WERI-Rb-1 (cell line): ENCODE data around the gene DMWD.
"Not testable (repeated sequence)": the region's sequence is repeated elsewhere in the genome, so short reads cannot be mapped to it uniquely, and the experiment has no call there.

Experiments used
- DNase-seq: peaks from one replicate; pipeline ENCODE4 v3.0.0-alpha.2; 2020
- H3K27ac ChIP-seq: fragments of 250-450 bp; sonication (Bioruptor Pico); 2 replicates; pipeline ENCODE4 v1.5.1; 2020; ENCODE audit warnings: mild to moderate bottlenecking, moderate library complexity
- H3K27me3 ChIP-seq: fragments of 250-450 bp; sonication (Bioruptor Pico); 2 replicates; pipeline ENCODE4 v1.5.1; 2021; ENCODE audit warnings: mild to moderate bottlenecking, low read depth, moderate library complexity; ENCODE audit not compliant: insufficient read depth, severe bottlenecking
- H3K36me3 ChIP-seq: fragments of 250-450 bp; sonication (Bioruptor Pico); 2 replicates; pipeline ENCODE4 v1.5.1; 2020; ENCODE audit warnings: mild to moderate bottlenecking, moderate library complexity
- H3K4me3 ChIP-seq: 2 replicates; pipeline ENCODE4 v1.5.1; 2011; ENCODE audit warnings: low read depth, mild to moderate bottlenecking, control low read depth, low read length
- H3K9me3 ChIP-seq: fragments of 250-450 bp; sonication (Bioruptor Pico); 2 replicates; pipeline ENCODE4 v1.5.1; 2021; ENCODE audit warnings: mild to moderate bottlenecking, moderate library complexity; ENCODE audit not compliant: severe bottlenecking
- TF ChIP-seq, protein P1 (sequence below): IDR thresholded peaks from 2 replicates; pipeline ENCODE4 v1.5.1; 2011; ENCODE audit warnings: low read depth, mild to moderate bottlenecking, control low read depth, inconsistent platforms, low read length

DMWD gene

DNA sequence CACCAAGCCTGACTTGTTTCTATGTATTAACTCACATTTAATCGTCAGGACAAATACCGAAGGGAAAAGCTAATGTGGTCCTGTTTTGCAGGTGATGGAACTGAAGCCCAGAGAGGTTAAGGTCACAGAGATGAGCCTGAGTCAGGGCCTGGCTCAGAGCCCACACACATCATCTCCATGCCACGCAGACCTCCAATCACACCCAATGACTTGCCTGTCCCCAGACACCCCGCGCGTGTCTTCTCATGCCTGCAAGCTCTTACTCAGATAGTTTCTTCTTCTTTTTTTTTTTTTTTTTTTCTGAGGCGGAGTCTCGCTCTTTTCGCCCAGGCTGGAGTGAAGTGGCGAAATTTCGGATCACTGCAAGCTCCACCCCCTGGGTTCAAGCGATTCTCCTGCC, 40.0 kb downstream of the DMWD start:
- Histone ChIP-seq H3K36me3 (no peaks in the 10 kb centered on the region), H3K4me3 (no peak overlapping the region), H3K27me3 (no peaks in the 10 kb centered on the region), H3K9me3 (no peaks in the 10 kb centered on the region), H3K27ac (no peak overlapping the region)
- TF ChIP-seq, protein P1, sequence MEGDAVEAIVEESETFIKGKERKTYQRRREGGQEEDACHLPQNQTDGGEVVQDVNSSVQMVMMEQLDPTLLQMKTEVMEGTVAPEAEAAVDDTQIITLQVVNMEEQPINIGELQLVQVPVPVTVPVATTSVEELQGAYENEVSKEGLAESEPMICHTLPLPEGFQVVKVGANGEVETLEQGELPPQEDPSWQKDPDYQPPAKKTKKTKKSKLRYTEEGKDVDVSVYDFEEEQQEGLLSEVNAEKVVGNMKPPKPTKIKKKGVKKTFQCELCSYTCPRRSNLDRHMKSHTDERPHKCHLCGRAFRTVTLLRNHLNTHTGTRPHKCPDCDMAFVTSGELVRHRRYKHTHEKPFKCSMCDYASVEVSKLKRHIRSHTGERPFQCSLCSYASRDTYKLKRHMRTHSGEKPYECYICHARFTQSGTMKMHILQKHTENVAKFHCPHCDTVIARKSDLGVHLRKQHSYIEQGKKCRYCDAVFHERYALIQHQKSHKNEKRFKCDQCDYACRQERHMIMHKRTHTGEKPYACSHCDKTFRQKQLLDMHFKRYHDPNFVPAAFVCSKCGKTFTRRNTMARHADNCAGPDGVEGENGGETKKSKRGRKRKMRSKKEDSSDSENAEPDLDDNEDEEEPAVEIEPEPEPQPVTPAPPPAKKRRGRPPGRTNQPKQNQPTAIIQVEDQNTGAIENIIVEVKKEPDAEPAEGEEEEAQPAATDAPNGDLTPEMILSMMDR: no peak
- no peak for DNase-seq

DNA sequence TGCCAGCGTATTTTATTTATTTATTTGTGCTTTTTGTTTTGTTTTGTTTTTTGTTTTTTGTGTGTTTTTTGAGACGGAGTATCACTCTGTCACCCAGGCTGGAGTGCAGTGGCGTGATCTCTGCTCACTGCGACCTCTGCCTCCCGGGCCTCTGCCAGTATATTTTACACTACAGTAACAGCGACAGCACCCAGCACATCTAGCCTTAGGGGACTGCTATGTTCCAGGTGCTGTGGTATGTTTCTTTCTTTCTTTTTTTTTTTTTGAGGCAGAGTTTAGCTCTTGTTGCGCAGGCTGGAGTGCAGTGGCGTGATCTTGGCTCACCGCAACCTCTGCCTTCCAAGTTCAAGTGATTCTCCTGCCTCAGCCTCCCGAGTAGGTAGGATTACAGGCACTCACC, 41.2 kb downstream of the DMWD start:
- H3K9me3 ChIP-seq, H3K27me3 ChIP-seq, H3K4me3 ChIP-seq, H3K36me3 ChIP-seq, DNase-seq, H3K27ac ChIP-seq: not testable (repeated sequence)

DNA sequence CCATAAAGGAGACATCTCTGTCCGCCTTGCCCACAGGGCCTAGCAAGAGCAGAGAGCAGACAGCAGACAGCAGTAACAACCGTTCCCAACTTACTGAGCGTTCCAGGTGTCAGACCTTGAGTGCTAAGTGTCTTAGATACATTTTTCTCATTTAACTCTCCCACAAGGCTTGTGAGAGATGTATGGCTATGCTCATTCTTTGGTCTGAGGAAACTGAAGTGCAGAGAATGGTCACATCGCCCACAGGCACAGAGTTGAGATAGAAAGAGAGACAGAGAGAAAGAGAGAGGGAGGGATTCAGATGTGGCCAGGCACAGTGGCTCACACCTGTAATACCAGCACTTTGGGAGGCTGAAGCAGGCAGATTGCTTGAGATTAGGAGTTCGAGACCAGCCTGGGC, 45.1 kb downstream of the DMWD start:
- no peaks in the 10 kb centered on the region for H3K27me3 ChIP-seq
- TF ChIP-seq, protein P1: no peak

DNA sequence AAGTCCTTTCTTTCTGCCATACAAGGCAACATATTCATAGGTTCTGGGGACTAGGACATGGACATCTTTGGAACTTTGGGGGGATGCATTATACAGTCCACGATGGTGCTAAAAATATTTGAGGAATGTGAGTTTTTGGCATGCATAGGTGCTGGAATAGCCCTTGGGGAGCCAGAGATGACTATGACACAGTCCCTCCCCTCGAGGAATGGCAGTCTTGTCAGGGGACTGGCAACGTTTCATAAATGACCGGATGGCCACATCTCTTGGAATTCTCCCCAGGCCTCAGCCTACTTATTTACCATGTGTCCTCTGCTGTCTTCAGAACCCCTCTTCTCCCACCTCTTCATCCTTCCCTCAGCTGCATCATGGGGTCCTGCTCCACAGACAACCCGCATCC, 45.8 kb downstream of the DMWD start:
- H3K27ac ChIP-seq: no peak overlapping the region
- no peak overlapping the region for H3K4me3 ChIP-seq
- TF ChIP-seq, protein P1: no peak
- DNase-seq: no peak
- H3K27me3 ChIP-seq: no peaks in the 10 kb centered on the region
- no peaks in the 10 kb centered on the region for H3K9me3 ChIP-seq
- no peaks in the 10 kb centered on the region for H3K36me3 ChIP-seq

More for the DNA sequence above, 45.1 kb downstream of the DMWD start:
- H3K9me3 ChIP-seq: no peaks in the 10 kb centered on the region
- DNase-seq: no peak
- H3K27ac ChIP-seq: no peak overlapping the region
- H3K4me3 ChIP-seq: no peak overlapping the region
- no peaks in the 10 kb centered on the region for H3K36me3 ChIP-seq

DNA sequence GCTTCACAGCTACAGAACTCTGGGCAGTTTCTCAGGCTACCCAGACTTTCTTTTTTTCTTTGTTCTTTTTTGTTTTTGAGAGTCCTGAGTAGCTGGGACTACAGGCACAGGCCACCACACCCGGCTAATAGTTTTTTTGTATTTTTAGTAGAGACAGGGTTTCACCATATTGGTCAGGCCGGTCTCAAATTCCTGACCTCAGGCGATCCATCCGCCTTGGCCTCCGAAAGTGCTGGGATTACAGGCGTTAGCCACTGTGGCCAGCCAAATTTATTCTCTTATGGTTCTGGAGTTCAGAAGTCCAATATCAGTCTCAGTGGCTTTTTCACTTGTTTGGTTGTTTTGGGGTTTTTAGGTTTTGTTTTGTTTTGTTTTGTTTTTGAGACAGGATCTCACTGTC, 47.0 kb downstream of the DMWD start:
- Histone ChIP-seq H3K27ac (no peak overlapping the region), H3K27me3 (no peaks in the 10 kb centered on the region), H3K4me3 (no peak overlapping the region), H3K9me3 (no peaks in the 10 kb centered on the region), H3K36me3 (no peaks in the 10 kb centered on the region)
- DNase-seq: no peak
- TF ChIP-seq, protein P1: no peak

DNA sequence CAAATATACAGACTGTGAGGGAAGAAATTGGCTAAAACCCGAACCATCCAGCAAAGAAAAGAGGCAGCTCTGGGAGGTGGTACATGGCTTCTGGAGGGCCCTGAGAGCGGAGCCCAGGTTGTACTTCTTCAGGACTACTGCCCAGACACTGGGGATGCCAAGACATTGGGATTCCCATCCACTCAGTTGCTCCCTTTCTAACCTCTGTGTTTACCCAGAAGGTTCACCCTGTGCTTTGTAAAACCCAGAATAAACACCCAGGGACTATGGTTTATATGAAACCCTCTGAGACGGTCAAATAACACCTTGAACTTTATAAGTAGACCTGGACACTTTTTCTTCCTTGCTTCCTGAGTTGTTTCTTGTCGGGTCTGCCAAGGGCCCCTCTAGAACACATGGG, 49.7 kb downstream of the DMWD start:
- H3K27ac ChIP-seq: no peak overlapping the region
- no peak for DNase-seq
- no peaks in the 10 kb centered on the region for H3K27me3 ChIP-seq
- no peaks in the 10 kb centered on the region for H3K9me3 ChIP-seq
- H3K4me3 ChIP-seq: no peak overlapping the region
- H3K36me3 ChIP-seq: no peaks in the 10 kb centered on the region
- TF ChIP-seq, protein P1: no peak
